Chondrocyte (in vitro differentiated cells): ENCODE data around the gene BTNL8. TPM values are rescaled to one million over a fixed set of nuclear protein-coding genes. Genes with fewer than 3 reads are reported as not detected.
A peak's percentile ranks its signal among the peaks of the same experiment; 100 is the strongest.

Source experiments
- DNase-seq: peaks from one replicate; pipeline ENCODE4 v3.0.0; 2021; ENCODE audit warnings: mixed read lengths, low spot score
- H3K27ac Mint-ChIP-seq: one replicate; pipeline ENCODE4 v1.8.0; 2021; ENCODE audit warnings: mild to moderate bottlenecking, moderate library complexity, mixed read lengths; ENCODE audit not compliant: unreplicated experiment
- H3K27me3 Mint-ChIP-seq: 2 replicates; pipeline ENCODE4 v1.8.0; 2021; ENCODE audit warnings: low read depth, mixed read lengths
- H3K36me3 Mint-ChIP-seq: 2 replicates; pipeline ENCODE4 v1.8.0; 2021; ENCODE audit warnings: low read depth, mixed read lengths
- H3K4me1 Mint-ChIP-seq: 2 replicates; pipeline ENCODE4 v1.8.0; 2021; ENCODE audit warnings: low read depth, mild to moderate bottlenecking, mixed read lengths
- H3K4me3 Mint-ChIP-seq: one replicate; pipeline ENCODE4 v1.8.0; 2021; ENCODE audit warnings: mild to moderate bottlenecking, moderate library complexity, mixed read lengths; ENCODE audit not compliant: unreplicated experiment
- H3K9me3 Mint-ChIP-seq: 2 replicates; pipeline ENCODE4 v1.8.0; 2021; ENCODE audit warnings: low read depth, mixed read lengths
- total RNA-seq: library from RNA; stranded (reverse); gene quantifications from 3 replicates; pipeline ENCODE4 v1.2.1, GENCODE V29; 2021
- TF ChIP-seq, protein P1 (sequence below): fragments of 200-600 bp; sonication (generic); IDR thresholded peaks from 2 replicates; pipeline ENCODE4 v1.5.0; 2021; ENCODE audit warnings: antibody characterized with exemption, mild to moderate bottlenecking, moderate library complexity

BTNL8 gene
- total RNA-seq, 1 donor from 2014 or later: not detected

DNA sequence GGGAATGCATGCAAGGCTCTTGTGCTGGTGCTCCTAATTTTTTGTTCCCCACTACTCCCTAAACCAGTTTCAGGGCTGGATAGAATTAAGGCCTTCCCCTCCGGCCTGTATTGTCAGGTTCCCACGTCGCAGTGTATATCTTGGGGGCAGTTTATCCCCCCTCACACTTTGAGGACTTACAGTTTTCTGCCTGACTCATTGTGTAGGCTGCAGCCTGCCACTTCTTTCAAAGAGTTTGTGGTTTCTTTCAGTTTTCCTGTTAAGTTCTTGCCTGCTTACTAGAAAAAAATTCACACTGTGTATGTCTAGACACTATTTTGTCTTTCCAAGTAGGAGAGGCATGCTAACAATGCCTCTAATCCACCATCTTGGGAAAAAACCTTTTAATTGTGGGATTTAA is 61.2 kb downstream of the BTNL8 start:
- H3K27me3 Mint-ChIP-seq: peaks cover 4% of the 10 kb centered on the region
- TF ChIP-seq, protein P1, sequence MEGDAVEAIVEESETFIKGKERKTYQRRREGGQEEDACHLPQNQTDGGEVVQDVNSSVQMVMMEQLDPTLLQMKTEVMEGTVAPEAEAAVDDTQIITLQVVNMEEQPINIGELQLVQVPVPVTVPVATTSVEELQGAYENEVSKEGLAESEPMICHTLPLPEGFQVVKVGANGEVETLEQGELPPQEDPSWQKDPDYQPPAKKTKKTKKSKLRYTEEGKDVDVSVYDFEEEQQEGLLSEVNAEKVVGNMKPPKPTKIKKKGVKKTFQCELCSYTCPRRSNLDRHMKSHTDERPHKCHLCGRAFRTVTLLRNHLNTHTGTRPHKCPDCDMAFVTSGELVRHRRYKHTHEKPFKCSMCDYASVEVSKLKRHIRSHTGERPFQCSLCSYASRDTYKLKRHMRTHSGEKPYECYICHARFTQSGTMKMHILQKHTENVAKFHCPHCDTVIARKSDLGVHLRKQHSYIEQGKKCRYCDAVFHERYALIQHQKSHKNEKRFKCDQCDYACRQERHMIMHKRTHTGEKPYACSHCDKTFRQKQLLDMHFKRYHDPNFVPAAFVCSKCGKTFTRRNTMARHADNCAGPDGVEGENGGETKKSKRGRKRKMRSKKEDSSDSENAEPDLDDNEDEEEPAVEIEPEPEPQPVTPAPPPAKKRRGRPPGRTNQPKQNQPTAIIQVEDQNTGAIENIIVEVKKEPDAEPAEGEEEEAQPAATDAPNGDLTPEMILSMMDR: no peak
- no peaks in the 10 kb centered on the region for H3K36me3 Mint-ChIP-seq
- H3K4me3 Mint-ChIP-seq: no peak overlapping the region
- H3K9me3 Mint-ChIP-seq: no peaks in the 10 kb centered on the region
- peak overlapping the region; percentile 65 for H3K27ac Mint-ChIP-seq
- H3K4me1 Mint-ChIP-seq: peaks cover 17% of the 10 kb centered on the region
- no peak for DNase-seq

DNA sequence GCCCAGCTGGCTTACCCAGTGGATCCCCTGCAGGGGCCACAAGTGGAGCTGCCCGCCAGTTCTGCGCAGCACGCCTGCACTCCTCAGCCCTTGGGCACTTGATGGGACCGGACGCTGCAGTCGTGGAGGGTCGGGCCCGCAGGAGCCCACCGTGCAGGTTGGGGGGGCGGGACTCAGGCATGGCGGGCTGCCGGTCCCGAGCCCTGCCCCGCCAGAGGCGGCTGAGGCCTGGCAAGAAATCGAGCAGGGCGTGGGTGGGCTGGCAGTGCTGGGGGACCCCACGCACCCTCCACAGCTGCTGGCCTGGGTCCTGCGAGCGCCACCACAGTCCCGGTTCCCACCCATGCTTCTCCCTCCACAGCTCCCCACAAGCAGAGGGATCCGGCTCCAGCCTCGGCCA is 70.4 kb downstream of the BTNL8 start:
- H3K4me1 Mint-ChIP-seq: no peaks in the 10 kb centered on the region
- H3K27ac Mint-ChIP-seq: no peak overlapping the region
- no peak for DNase-seq
- H3K27me3 Mint-ChIP-seq: peaks cover 8% of the 10 kb centered on the region
- TF ChIP-seq, protein P1: no peak
- H3K36me3 Mint-ChIP-seq: no peaks in the 10 kb centered on the region
- H3K4me3 Mint-ChIP-seq: no peak overlapping the region
- no peaks in the 10 kb centered on the region for H3K9me3 Mint-ChIP-seq

DNA sequence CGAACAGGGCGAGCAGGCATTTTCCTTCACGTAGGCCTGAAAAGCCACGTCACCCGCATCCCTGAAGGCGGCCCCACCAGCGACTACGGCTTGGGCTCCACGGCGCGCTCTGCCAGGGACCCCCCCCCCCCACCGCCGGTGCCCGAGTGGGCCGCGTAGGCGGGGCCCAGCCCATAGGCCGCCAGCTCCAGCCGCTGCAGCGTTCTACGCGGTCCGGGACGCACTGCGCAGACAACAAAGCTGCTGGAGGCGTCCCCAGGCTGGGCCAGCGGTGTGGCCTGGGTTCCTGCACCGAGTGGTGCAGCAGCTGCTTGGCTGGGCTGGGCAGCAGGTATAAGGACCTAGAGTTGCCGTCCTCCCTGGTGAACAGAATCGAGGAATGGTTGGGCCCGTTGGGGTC is 71.4 kb downstream of the BTNL8 start:
- Mint-ChIP-seq H3K4me1 (no peaks in the 10 kb centered on the region), H3K27me3 (peaks cover 8% of the 10 kb centered on the region), H3K9me3 (no peaks in the 10 kb centered on the region), H3K36me3 (no peaks in the 10 kb centered on the region), H3K4me3 (no peak overlapping the region), H3K27ac (no peak overlapping the region)
- TF ChIP-seq, protein P1: no peak
- DNase-seq: no peak

DNA sequence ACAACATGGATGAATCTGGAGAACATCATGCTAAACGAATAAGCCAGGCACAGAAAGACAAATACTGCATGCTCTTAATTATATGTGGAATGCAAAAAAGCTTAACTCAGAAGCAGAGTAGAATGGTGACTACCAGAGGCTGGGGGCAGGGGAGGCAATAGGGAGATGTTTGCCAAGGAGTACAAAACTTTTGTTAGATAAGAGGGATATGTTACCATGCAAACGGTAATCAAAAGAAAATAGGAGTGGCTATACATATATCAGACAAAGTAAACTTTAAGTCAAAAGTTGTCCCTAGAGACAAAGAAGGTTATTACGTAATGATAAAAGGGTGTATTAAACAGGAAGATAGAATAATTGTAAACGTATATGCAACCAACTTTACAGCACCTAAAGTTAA is 71.9 kb downstream of the BTNL8 start:
- no peaks in the 10 kb centered on the region for H3K4me1 Mint-ChIP-seq
- no peak overlapping the region for H3K4me3 Mint-ChIP-seq
- H3K27me3 Mint-ChIP-seq: peaks cover 8% of the 10 kb centered on the region
- H3K36me3 Mint-ChIP-seq: no peaks in the 10 kb centered on the region
- no peak for DNase-seq
- no peak overlapping the region for H3K27ac Mint-ChIP-seq
- TF ChIP-seq, protein P1: no peak
- H3K9me3 Mint-ChIP-seq: no peaks in the 10 kb centered on the region

DNA sequence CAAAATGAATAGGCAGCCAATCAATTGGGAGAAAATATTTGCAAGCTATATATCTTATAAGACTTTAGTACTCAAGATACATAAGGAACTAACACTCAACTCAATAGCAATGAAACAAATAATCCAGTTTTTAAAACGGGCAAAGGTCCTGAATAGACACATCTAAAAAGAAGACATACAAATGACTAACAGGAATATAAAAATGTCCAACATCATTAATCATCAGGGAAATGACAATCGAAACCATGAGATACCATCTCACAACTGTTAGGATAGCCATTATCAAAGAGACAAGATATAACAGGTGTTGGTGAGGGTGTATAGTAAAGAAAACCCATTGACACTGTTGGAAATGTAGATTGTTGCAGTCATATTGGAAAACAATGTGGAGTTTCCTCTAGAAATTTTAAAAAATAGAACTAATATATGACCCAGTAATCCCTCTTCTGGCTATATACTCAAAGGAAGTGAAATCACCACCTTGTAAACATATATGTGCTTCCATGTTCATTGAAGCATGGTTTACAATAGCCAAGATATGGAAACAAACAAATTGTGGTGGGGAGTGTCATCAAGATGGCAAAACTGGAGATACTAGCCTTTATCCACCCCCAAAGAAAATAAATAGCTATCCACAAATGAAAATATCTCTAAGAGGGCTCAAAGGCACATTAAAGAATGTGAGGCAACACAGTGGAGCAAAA is 75.8 kb downstream of the BTNL8 start:
- Mint-ChIP-seq H3K9me3 (no peaks in the 10 kb centered on the region), H3K27me3 (peaks cover 10% of the 10 kb centered on the region), H3K4me3 (no peak overlapping the region), H3K4me1 (no peaks in the 10 kb centered on the region), H3K36me3 (no peaks in the 10 kb centered on the region), H3K27ac (no peak overlapping the region)
- no peak for DNase-seq
- TF ChIP-seq, protein P1: no peak
